SK-N-SH treated with all-trans-retinoic acid at 6 μM for 48 hours (cell line): ENCODE measurements around the gene DDX23.

Source experiments
- ATAC-seq: fragments of 200-7000 bp; cut with Tn5 transposase; 3 replicates; pipeline ENCODE4 v1.9.1; 2020; ENCODE audit warnings: mild to moderate bottlenecking, moderate library complexity
- BACH2 ChIP-seq: fragments of 250-450 bp; sonication (Bioruptor Pico); IDR thresholded peaks from 2 replicates; pipeline ENCODE4 v1.9.0; 2021; ENCODE audit warnings: mild to moderate bottlenecking, borderline replicate concordance
- CSDC2 ChIP-seq: fragments of 250-450 bp; sonication (Bioruptor Pico); IDR thresholded peaks from 2 replicates; pipeline ENCODE4 v1.5.0; 2020; ENCODE audit warnings: mild to moderate bottlenecking, moderate library complexity
- ESRRG ChIP-seq: fragments of 250-450 bp; sonication (Bioruptor Pico); IDR thresholded peaks from 2 replicates; pipeline ENCODE4 v1.6.1; 2021; ENCODE audit warnings: mild to moderate bottlenecking
- GLIS3 ChIP-seq: fragments of 250-450 bp; sonication (Bioruptor Pico); IDR thresholded peaks from 2 replicates; pipeline ENCODE4 v1.5.0; 2020; ENCODE audit warnings: mild to moderate bottlenecking, moderate library complexity
- ISL1 ChIP-seq: fragments of 250-450 bp; sonication (Bioruptor Pico); IDR thresholded peaks from 2 replicates; pipeline ENCODE4 v2.1.2; 2022; ENCODE audit warnings: mild to moderate bottlenecking, moderate library complexity
- OSR1 ChIP-seq: fragments of 250-450 bp; sonication (Bioruptor Pico); IDR thresholded peaks from 2 replicates; pipeline ENCODE4 v1.8.0; 2022; ENCODE audit warnings: moderate library complexity, mild to moderate bottlenecking, inconsistent platforms
- PPARA ChIP-seq: fragments of 250-450 bp; sonication (Bioruptor Pico); IDR thresholded peaks from 2 replicates; pipeline ENCODE4 v1.5.0; 2020; ENCODE audit warnings: mild to moderate bottlenecking, borderline replicate concordance
- RARB ChIP-seq: fragments of 250-450 bp; sonication (Bioruptor Pico); IDR thresholded peaks from 2 replicates; pipeline ENCODE4 v1.8.0; 2021; ENCODE audit warnings: mild to moderate bottlenecking, moderate library complexity
- SNAI2 ChIP-seq: fragments of 250-450 bp; sonication (Bioruptor Pico); IDR thresholded peaks from 2 replicates; pipeline ENCODE4 v1.5.0; 2020; ENCODE audit warnings: mild to moderate bottlenecking, moderate library complexity
- TOX ChIP-seq: fragments of 250-450 bp; sonication (Bioruptor Pico); IDR thresholded peaks from 2 replicates; pipeline ENCODE4 v1.8.0; 2021; ENCODE audit warnings: mild to moderate bottlenecking, moderate library complexity, borderline replicate concordance
- ZC3H10 ChIP-seq: fragments of 250-450 bp; sonication (Bioruptor Pico); IDR thresholded peaks from 2 replicates; pipeline ENCODE4 v1.5.1; 2021; ENCODE audit warnings: mild to moderate bottlenecking, moderate library complexity
- ZFP30 ChIP-seq: fragments of 450-650 bp; formaldehyde crosslinking; IDR thresholded peaks from 2 replicates; pipeline ENCODE4 v1.5.0; 2022; ENCODE audit warnings: mild to moderate bottlenecking, moderate library complexity
- ZNF565 ChIP-seq: fragments of 450-650 bp; formaldehyde crosslinking; conservative IDR thresholded peaks from 2 replicates; pipeline ENCODE4 v1.5.0; 2020; ENCODE audit warnings: low read depth, mild to moderate bottlenecking, moderate library complexity
- ZNF70 ChIP-seq: fragments of 450-650 bp; formaldehyde crosslinking; IDR thresholded peaks from 2 replicates; pipeline ENCODE4 v1.5.0; 2020; ENCODE audit warnings: mild to moderate bottlenecking, moderate library complexity
- ZNF8 ChIP-seq: fragments of 450-650 bp; formaldehyde crosslinking; IDR thresholded peaks from 2 replicates; pipeline ENCODE4 v1.5.0; 2020; ENCODE audit warnings: mild to moderate bottlenecking, moderate library complexity
- TF ChIP-seq, protein P1 (sequence below): fragments of 250-450 bp; sonication (Bioruptor Pico); IDR thresholded peaks from 2 replicates; pipeline ENCODE4 v1.8.0; 2021; ENCODE audit warnings: low read depth, mild to moderate bottlenecking, moderate library complexity, borderline replicate concordance
- TF ChIP-seq, protein P2 (sequence below): fragments of 250-450 bp; sonication (Bioruptor Pico); IDR thresholded peaks from 2 replicates; pipeline ENCODE4 v1.5.1; 2021; ENCODE audit warnings: mild to moderate bottlenecking, moderate library complexity
- TF ChIP-seq, protein P3 (sequence below): fragments of 250-450 bp; sonication (Bioruptor Pico); IDR thresholded peaks from 2 replicates; pipeline ENCODE4 v1.5.0; 2020; ENCODE audit warnings: mild to moderate bottlenecking, moderate library complexity
- TF ChIP-seq, protein P4 (sequence below): fragments of 250-450 bp; sonication (Bioruptor Pico); IDR thresholded peaks from 2 replicates; pipeline ENCODE4 v1.5.1; 2020; ENCODE audit warnings: low read depth, mild to moderate bottlenecking, moderate library complexity

DDX23 gene

DNA sequence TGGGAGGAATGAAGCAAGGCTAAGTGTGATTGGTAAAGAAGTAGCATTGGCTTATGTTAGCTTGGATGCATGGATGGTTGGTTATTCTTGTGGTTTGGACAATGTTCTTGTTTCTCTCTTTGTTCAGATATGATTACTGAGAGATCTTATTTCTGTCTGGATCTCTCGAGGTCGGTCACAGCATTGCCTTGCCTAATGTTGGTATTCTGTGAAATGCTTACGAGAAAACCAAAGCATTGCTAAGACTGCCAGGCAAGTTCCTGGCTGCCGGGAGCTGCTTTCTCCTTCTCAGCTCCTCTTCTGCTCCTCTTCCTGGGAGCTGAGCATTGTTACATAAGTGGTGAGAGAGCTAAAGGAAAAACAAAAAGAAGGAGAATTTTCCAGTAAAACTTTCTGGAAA is 21.1 kb upstream of the DDX23 start:
- TF ChIP-seq, protein P1, sequence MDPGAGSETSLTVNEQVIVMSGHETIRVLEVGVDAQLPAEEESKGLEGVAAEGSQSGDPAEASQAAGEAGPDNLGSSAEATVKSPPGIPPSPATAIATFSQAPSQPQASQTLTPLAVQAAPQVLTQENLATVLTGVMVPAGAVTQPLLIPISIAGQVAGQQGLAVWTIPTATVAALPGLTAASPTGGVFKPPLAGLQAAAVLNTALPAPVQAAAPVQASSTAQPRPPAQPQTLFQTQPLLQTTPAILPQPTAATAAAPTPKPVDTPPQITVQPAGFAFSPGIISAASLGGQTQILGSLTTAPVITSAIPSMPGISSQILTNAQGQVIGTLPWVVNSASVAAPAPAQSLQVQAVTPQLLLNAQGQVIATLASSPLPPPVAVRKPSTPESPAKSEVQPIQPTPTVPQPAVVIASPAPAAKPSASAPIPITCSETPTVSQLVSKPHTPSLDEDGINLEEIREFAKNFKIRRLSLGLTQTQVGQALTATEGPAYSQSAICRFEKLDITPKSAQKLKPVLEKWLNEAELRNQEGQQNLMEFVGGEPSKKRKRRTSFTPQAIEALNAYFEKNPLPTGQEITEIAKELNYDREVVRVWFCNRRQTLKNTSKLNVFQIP, result no peak
- TF ChIP-seq GLIS3 (CRISPR knock-in tag) (no peak), ESRRG (CRISPR knock-in tag) (no peak), ZNF565 (CRISPR knock-in tag) (no peak), RARB (no peak), TOX (CRISPR knock-in tag) (no peak), CSDC2 (CRISPR knock-in tag) (no peak), PPARA (CRISPR knock-in tag) (no peak), ISL1 (CRISPR knock-in tag) (no peak), ZC3H10 (CRISPR knock-in tag) (no peak), ZFP30 (no peak), ZNF8 (CRISPR knock-in tag) (no peak), SNAI2 (CRISPR knock-in tag) (no peak), OSR1 (CRISPR knock-in tag) (no peak), BACH2 (CRISPR knock-in tag) (no peak), ZNF70 (CRISPR knock-in tag) (no peak)
- TF ChIP-seq, protein P2, sequence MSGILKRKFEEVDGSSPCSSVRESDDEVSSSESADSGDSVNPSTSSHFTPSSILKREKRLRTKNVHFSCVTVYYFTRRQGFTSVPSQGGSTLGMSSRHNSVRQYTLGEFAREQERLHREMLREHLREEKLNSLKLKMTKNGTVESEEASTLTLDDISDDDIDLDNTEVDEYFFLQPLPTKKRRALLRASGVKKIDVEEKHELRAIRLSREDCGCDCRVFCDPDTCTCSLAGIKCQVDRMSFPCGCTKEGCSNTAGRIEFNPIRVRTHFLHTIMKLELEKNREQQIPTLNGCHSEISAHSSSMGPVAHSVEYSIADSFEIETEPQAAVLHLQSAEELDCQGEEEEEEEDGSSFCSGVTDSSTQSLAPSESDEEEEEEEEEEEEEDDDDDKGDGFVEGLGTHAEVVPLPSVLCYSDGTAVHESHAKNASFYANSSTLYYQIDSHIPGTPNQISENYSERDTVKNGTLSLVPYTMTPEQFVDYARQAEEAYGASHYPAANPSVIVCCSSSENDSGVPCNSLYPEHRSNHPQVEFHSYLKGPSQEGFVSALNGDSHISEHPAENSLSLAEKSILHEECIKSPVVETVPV, result no peak
- TF ChIP-seq, protein P3, sequence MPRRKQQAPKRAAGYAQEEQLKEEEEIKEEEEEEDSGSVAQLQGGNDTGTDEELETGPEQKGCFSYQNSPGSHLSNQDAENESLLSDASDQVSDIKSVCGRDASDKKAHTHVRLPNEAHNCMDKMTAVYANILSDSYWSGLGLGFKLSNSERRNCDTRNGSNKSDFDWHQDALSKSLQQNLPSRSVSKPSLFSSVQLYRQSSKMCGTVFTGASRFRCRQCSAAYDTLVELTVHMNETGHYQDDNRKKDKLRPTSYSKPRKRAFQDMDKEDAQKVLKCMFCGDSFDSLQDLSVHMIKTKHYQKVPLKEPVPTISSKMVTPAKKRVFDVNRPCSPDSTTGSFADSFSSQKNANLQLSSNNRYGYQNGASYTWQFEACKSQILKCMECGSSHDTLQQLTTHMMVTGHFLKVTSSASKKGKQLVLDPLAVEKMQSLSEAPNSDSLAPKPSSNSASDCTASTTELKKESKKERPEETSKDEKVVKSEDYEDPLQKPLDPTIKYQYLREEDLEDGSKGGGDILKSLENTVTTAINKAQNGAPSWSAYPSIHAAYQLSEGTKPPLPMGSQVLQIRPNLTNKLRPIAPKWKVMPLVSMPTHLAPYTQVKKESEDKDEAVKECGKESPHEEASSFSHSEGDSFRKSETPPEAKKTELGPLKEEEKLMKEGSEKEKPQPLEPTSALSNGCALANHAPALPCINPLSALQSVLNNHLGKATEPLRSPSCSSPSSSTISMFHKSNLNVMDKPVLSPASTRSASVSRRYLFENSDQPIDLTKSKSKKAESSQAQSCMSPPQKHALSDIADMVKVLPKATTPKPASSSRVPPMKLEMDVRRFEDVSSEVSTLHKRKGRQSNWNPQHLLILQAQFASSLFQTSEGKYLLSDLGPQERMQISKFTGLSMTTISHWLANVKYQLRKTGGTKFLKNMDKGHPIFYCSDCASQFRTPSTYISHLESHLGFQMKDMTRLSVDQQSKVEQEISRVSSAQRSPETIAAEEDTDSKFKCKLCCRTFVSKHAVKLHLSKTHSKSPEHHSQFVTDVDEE (CRISPR knock-in tag), result no peak
- TF ChIP-seq, protein P4, sequence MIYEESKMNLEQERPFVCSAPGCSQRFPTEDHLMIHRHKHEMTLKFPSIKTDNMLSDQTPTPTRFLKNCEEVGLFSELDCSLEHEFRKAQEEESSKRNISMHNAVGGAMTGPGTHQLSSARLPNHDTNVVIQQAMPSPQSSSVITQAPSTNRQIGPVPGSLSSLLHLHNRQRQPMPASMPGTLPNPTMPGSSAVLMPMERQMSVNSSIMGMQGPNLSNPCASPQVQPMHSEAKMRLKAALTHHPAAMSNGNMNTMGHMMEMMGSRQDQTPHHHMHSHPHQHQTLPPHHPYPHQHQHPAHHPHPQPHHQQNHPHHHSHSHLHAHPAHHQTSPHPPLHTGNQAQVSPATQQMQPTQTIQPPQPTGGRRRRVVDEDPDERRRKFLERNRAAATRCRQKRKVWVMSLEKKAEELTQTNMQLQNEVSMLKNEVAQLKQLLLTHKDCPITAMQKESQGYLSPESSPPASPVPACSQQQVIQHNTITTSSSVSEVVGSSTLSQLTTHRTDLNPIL, result no peak
- TF ChIP-seq, all 23 proteins: peak for 0
- no peak for ATAC-seq

DNA sequence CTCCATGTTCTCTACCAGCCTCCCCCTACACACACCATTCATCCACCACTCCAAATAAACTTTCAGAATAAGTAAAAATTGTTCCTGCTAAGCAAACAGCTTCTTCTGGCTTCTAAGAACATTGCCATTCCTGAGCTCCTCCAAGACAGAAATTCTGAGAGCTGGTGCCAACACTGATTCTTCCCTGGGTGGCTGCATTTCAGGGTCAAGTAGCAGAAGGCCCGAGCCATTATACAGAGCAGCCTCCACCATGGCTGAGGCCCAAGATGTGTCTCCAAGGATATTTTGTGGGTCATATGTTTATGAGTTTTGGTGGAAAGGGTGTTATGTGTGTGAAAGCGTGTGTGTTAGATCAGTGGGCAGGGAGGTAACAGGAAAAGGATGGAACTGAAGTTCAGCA is 17.2 kb upstream of the DDX23 start:
- no peak for ATAC-seq
- TF ChIP-seq, protein P2, result no peak
- TF ChIP-seq TOX (CRISPR knock-in tag) (no peak), ZC3H10 (CRISPR knock-in tag) (no peak), ZNF70 (CRISPR knock-in tag) (no peak), BACH2 (CRISPR knock-in tag) (no peak), OSR1 (CRISPR knock-in tag) (no peak), SNAI2 (CRISPR knock-in tag) (no peak), RARB (no peak), PPARA (CRISPR knock-in tag) (no peak)
- TF ChIP-seq, protein P3 (CRISPR knock-in tag), result no peak
- TF ChIP-seq, protein P4, result no peak
